ENCODE measurements around the gene HNRNPU. TPM values are rescaled to one million over a fixed set of nuclear protein-coding genes. Genes with fewer than 3 reads are reported as not detected.

Gene HNRNPU
- polyA plus RNA-seq, 1 donor from 2014 or later, result 346 TPM

GRCh38 chr1:244869364-244869827, 5.1 kb upstream of the HNRNPU start:
- no peak overlapping the region for H3K9ac ChIP-seq (ENCODE audit: low read length)
- H3K4me3 ChIP-seq (ENCODE audit: low read length), result no peak overlapping the region
- H3K9me3 ChIP-seq (ENCODE audit: low read length), result no peaks in the 10 kb centered on the region
- H3K79me2 ChIP-seq (replicated peaks; ENCODE audit: insufficient read depth, low read length), result peaks cover 5% of the 10 kb centered on the region
- H3K4me2 ChIP-seq (ENCODE audit: low read length), result no peak overlapping the region
- H3K27ac ChIP-seq (ENCODE audit: low read length), result no peak overlapping the region
- H3F3A ChIP-seq (ENCODE audit: insufficient read depth, low read length, poor library complexity, severe bottlenecking), result peaks cover 6% of the 10 kb centered on the region
- H3K9me2 ChIP-seq (ENCODE audit: insufficient read depth, low read length), result no peaks in the 10 kb centered on the region
- H2AFZ ChIP-seq (ENCODE audit: low read depth, low read length), result no peak overlapping the region
- no peaks in the 10 kb centered on the region for H4K20me1 ChIP-seq (ENCODE audit: insufficient read depth)
- no peak for TF ChIP-seq REST (IDR thresholded peaks at IDR 0.05; ENCODE audit: borderline replicate concordance)
- no peak for TF ChIP-seq SMC3 (conservative IDR thresholded peaks at IDR 0.05; ENCODE audit: poor library complexity)
- no peak for TF ChIP-seq POLR2AphosphoS5 (IDR thresholded peaks at IDR 0.05)
- TF ChIP-seq RAD21 (conservative IDR thresholded peaks at IDR 0.05), result no peak
- TF ChIP-seq TAF1 (IDR thresholded peaks at IDR 0.05; ENCODE audit: low read depth), result no peak
- TF ChIP-seq MXI1 (conservative IDR thresholded peaks at IDR 0.05; ENCODE audit: poor library complexity, severe bottlenecking), result no peak
- TF ChIP-seq EZH2 (IDR thresholded peaks at IDR 0.05; ENCODE audit: borderline replicate concordance, insufficient read depth, low read length, poor library complexity, severe bottlenecking), result no peak
- no peak for TF ChIP-seq EP300 (conservative IDR thresholded peaks at IDR 0.05; ENCODE audit: poor library complexity, severe bottlenecking)
- no peak for TF ChIP-seq CTCF (IDR thresholded peaks at IDR 0.05; ENCODE audit: poor library complexity, severe bottlenecking)
- no peaks in the 10 kb centered on the region for H3K27me3 ChIP-seq (ENCODE audit: insufficient read depth, low read depth, low read length)
- H3K36me3 ChIP-seq (ENCODE audit: insufficient read depth, low read length), result no peaks in the 10 kb centered on the region

- H3K36me3 ChIP-seq (ENCODE audit: insufficient read depth, low read length), result no peaks in the 10 kb centered on the region
- H3K9me3 ChIP-seq (ENCODE audit: low read length), result no peaks in the 10 kb centered on the region
- H3K79me2 ChIP-seq (replicated peaks; ENCODE audit: insufficient read depth, low read length), result peaks cover 8% of the 10 kb centered on the region
- TF ChIP-seq POLR2AphosphoS5 (IDR thresholded peaks at IDR 0.05) (no peak), REST (IDR thresholded peaks at IDR 0.05; ENCODE audit: borderline replicate concordance) (no peak)
- peaks cover 6% of the 10 kb centered on the region for H3F3A ChIP-seq (ENCODE audit: insufficient read depth, low read length, poor library complexity, severe bottlenecking)
- H3K9ac ChIP-seq (ENCODE audit: low read length), result no peak overlapping the region
- H2AFZ ChIP-seq (ENCODE audit: low read depth, low read length), result no peak overlapping the region
- H3K27me3 ChIP-seq (ENCODE audit: insufficient read depth, low read depth, low read length), result no peaks in the 10 kb centered on the region
- no peaks in the 10 kb centered on the region for H3K9me2 ChIP-seq (ENCODE audit: insufficient read depth, low read length)
- no peak overlapping the region for H3K4me2 ChIP-seq (ENCODE audit: low read length)
- no peak overlapping the region for H3K27ac ChIP-seq (ENCODE audit: low read length)
- no peak overlapping the region for H3K4me3 ChIP-seq (ENCODE audit: low read length)
- no peaks in the 10 kb centered on the region for H4K20me1 ChIP-seq (ENCODE audit: insufficient read depth)
These were observed 4.4 kb upstream of the HNRNPU start for GRCh38 chr1:244868484-244869363.

Data from neural cell (in vitro differentiated cells).